Right lobe of liver (tissue), 6 donors: ENCODE results near the gene CHST8. TPM values are rescaled to one million over a fixed set of nuclear protein-coding genes. Genes with fewer than 3 reads are reported as not detected.

Experiments used
- ATAC-seq, 4 donors: fragments of 200-7000 bp; cut with Tn5 transposase; one replicate each; pipeline ENCODE4 v1.9.1; 2020; ENCODE audit warnings: mild to moderate bottlenecking in 4 of 4, moderate library complexity in 4 of 4
- DNase-seq, 3 donors: peaks; one replicate each; pipeline ENCODE4 v3.0.0-alpha.2; 2020
- H3K27ac ChIP-seq, 3 donors: fragments of 200-600 bp; one replicate each; pipeline ENCODE4 v1.8.0; 2022
- H3K27me3 ChIP-seq, 2 donors: fragments of 200-600 bp; one replicate each; pipeline ENCODE4 v1.8.0; 2022
- H3K36me3 ChIP-seq, 4 donors: fragments of 200-600 bp; sonication (generic) in 1 of 4; one replicate each; pipeline versions ENCODE4 v1.5.1 to v1.8.0; 2017 to 2022; ENCODE audit warnings: control low read depth in 1 of 4
- H3K4me1 ChIP-seq, 4 donors: fragments of 200-600 bp; sonication (generic) in 1 of 4; one replicate each; pipeline versions ENCODE4 v1.5.1 to v1.8.0; 2017 to 2022; ENCODE audit warnings: control low read depth in 1 of 4
- H3K4me3 ChIP-seq, 3 donors: fragments of 200-600 bp; one replicate each; pipeline ENCODE4 v1.8.0; 2022
- H3K9me3 ChIP-seq, 4 donors: fragments of 200-600 bp; sonication (generic) in 1 of 4; one replicate each; pipeline versions ENCODE4 v1.5.1 to v1.8.0; 2017 to 2022; ENCODE audit warnings: control low read depth in 1 of 4
- CTCF ChIP-seq, 4 donors: fragments of 200-600 bp in 3 of 4; fragments of 450-650 bp in 1 of 4; IDR thresholded peaks; one replicate each; pipeline versions ENCODE4 v1.5.1 to v1.8.0; 2016 to 2022; ENCODE audit warnings: antibody characterized with exemption in 4 of 4, mild to moderate bottlenecking in 2 of 4
- POLR2A ChIP-seq: fragments of 450-650 bp; IDR thresholded peaks from one replicate; pipeline ENCODE4 v1.6.1; 2017; ENCODE audit warnings: antibody characterized with exemption, mild to moderate bottlenecking
- WGBS: methylation state at CpG from one replicate; pipeline ENCODE4 v1.1.6; 2018; ENCODE audit warnings: low coverage, low lambda C conversion rate; ENCODE audit not compliant: insufficient coverage; ENCODE audit errors: missing lambda C conversion rate; 5-methylcytosine and 5-hydroxymethylcytosine counted together
- intact Hi-C, 2 donors: fragments of 100-400 bp; cut with DNase I; formaldehyde crosslinking; loops; one replicate each; pipeline versions ENCODE4 v1.11.2 to v1.14.1; 2022
- total RNA-seq, 6 experiments: library from RNA; depleted of rRNA in 2 of 6; stranded (reverse); fragments of >200 nt in 2 of 6; fragmentation: NEBNext Ultra II Directional in 3 of 6; extraction: Animal tissue kit (Norgen Biotek cat#: 25700) in 3 of 6; gene quantifications; one replicate each; pipeline versions ENCODE4 v1.1.0 to v1.2.4, GENCODE V29; 2016 to 2023
- donor health status: DM: no; HTN: yes; CAD: no.
- donor health status: DM: no; HTN: no; CAD: no.
- donor health status: DM: no; HTN: no; CAD: no.
- donor health status: DM: no; HTN: yes; CAD: no.
- donor health status: DM: no; HTN: yes; CAD: no.

Gene CHST8
- total RNA-seq, 6 experiments from 2014 or later: 0.12 to 0.19 TPM; not detected in 4

GRCh38 chr19:33736787-33737186 lies 115.0 kb downstream of the CHST8 start:
- 29% methylated on average over 3 of the region's 3 CpGs for WGBS
- Histone ChIP-seq H3K36me3 (no peaks in the 10 kb centered on the region), H3K27ac (no peak overlapping the region), H3K27me3 (no peaks in the 10 kb centered on the region), H3K9me3 (no peaks in the 10 kb centered on the region), H3K4me3 (no peak overlapping the region), H3K4me1 (no peaks in the 10 kb centered on the region)
- no peak for ATAC-seq
- intact Hi-C loops: no loop called here
- no peak for TF ChIP-seq CTCF (IDR thresholded peaks at IDR 0.05)
- TF ChIP-seq POLR2A: no peak
- no peak for DNase-seq

GRCh38 chr19:33737681-33738371 lies 116.1 kb downstream of the CHST8 start:
- no peaks in the 10 kb centered on the region for H3K9me3 ChIP-seq
- intact Hi-C loops: no loop called here
- H3K4me1 ChIP-seq: no peaks in the 10 kb centered on the region
- no peak overlapping the region for H3K27ac ChIP-seq
- no peak overlapping the region for H3K4me3 ChIP-seq
- DNase-seq: no peak
- no peaks in the 10 kb centered on the region for H3K27me3 ChIP-seq
- ATAC-seq: no peak
- WGBS: 25% methylated on average over 4 of the region's 4 CpGs
- H3K36me3 ChIP-seq: no peaks in the 10 kb centered on the region
- TF ChIP-seq POLR2A (no peak), CTCF (IDR thresholded peaks at IDR 0.05) (no peak)

DNA sequence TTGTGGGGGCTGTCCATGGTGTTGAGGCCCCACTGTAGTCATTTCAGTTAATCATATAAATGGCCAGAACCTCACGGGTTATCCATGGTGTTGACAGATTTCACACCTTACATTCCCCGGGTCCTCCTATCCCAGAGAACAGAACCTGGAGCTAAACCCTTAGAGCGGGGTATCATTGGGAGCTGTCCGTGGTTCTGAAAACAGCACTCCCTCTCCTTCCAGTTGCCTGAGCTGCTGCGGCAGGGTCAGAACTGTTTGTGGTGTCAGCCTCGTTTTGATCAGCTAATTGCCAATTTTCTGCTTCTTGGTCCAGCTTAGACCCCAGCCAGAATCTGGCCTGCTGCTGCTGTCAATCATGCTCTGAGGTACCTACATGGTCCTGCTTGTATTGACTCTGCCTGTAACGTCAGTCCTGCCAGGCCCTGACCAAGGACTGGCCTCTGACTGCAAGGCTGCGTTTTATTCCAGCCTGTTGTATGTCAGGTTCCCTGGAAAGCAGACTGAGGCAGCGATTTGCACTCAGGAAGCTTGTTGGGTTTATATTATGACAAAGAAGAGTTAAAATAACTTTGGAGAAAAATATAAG lies 119.2 kb downstream of the CHST8 start:
- Histone ChIP-seq H3K27ac (no peak overlapping the region), H3K4me3 (no peak overlapping the region), H3K9me3 (no peaks in the 10 kb centered on the region), H3K4me1 (no peaks in the 10 kb centered on the region), H3K36me3 (no peaks in the 10 kb centered on the region), H3K27me3 (no peaks in the 10 kb centered on the region)
- intact Hi-C loops: no loop called here
- TF ChIP-seq CTCF (IDR thresholded peaks at IDR 0.05): no peak
- no peak for TF ChIP-seq POLR2A
- 15% methylated on average over 9 of the region's 9 CpGs for WGBS
- DNase-seq (no peak), ATAC-seq (peak; percentile 27 to 69 (median 48))

DNA sequence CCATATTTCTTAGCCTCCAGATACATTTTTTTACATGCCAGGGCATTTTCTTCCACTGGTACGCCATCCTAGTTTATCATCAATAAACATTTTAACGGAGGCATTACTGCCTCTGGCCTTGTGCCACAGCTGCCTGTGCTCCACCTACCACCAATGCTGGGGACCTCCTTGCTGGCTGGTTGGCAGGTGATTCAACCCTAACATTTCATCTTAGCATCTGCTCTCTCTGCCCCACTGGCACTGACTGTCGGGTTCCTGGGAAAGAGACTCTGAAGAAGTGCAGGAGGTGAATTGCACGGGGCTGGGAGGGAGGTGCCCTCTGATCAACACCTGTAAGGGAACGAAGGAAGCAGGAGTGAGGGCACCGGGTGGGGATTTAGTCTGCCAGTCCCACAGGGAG lies 123.5 kb downstream of the CHST8 start:
- Histone ChIP-seq H3K27me3 (no peaks in the 10 kb centered on the region), H3K27ac (no peak overlapping the region), H3K4me3 (no peak overlapping the region), H3K9me3 (no peaks in the 10 kb centered on the region), H3K36me3 (no peaks in the 10 kb centered on the region), H3K4me1 (no peaks in the 10 kb centered on the region)
- intact Hi-C loops: no loop called here
- WGBS: 44% methylated on average over 6 of the region's 6 CpGs
- TF ChIP-seq CTCF (IDR thresholded peaks at IDR 0.05): no peak
- TF ChIP-seq POLR2A: no peak
- ATAC-seq (no peak), DNase-seq (no peak)
